Gastrocnemius medialis (tissue), 4 donors: ENCODE measurements around the gene PNMA8C. TPM values are rescaled to one million over a fixed set of nuclear protein-coding genes. Genes with fewer than 3 reads are reported as not detected.

Experiments
- ATAC-seq, 2 donors: fragments of 150-250 bp; one replicate each; pipeline ENCODE4 v1.9.1; 2016
- DNase-seq, 2 donors: peaks; one replicate each; pipeline ENCODE4 v3.0.0-alpha.2; 2019
- H3K27ac ChIP-seq, 4 donors: fragments of 200-600 bp; sonication (generic); 1 replicate in 1 of 4; 2 replicates in 3 of 4; pipeline ENCODE4 v1.5.1; 2016 to 2018; ENCODE audit warnings: mild to moderate bottlenecking in 2 of 4, moderate library complexity in 1 of 4
- H3K27me3 ChIP-seq, 3 donors: fragments of 200-600 bp; sonication (generic) in 2 of 3; 1 replicate in 1 of 3; 2 replicates in 2 of 3; pipeline versions ENCODE4 v1.5.1 to v1.6.0; 2016 to 2019; ENCODE audit warnings: mild to moderate bottlenecking in 1 of 3, moderate library complexity in 1 of 3
- H3K36me3 ChIP-seq, 2 donors: fragments of 200-600 bp; sonication (generic) in 1 of 2; one replicate each; pipeline ENCODE4 v1.5.1; 2017 to 2018
- H3K4me1 ChIP-seq, 2 donors: fragments of 200-600 bp; sonication (generic) in 1 of 2; one replicate each; pipeline ENCODE4 v1.5.1; 2016 to 2017; ENCODE audit warnings: mild to moderate bottlenecking in 2 of 2
- H3K4me3 ChIP-seq, 4 donors: fragments of 200-600 bp; sonication (generic) in 3 of 4; 1 replicate in 1 of 4; 2 replicates in 3 of 4; pipeline ENCODE4 v1.5.1; 2016 to 2019; ENCODE audit warnings: mild to moderate bottlenecking in 2 of 4
- H3K9me3 ChIP-seq, 3 donors: fragments of 200-600 bp; sonication (generic) in 2 of 3; 1 replicate in 1 of 3; 2 replicates in 2 of 3; pipeline ENCODE4 v1.5.1; 2016 to 2019
- CTCF ChIP-seq, 5 experiments: fragments of 450-650 bp in 3 of 5; fragments of 200-600 bp in 2 of 5; sonication (generic) in 2 of 5; IDR thresholded peaks in 4 of 5; conservative IDR thresholded peaks in 1 of 5; 1 replicate in 4 of 5; 2 replicates in 1 of 5; pipeline ENCODE4 v1.5.1; 2016 to 2019; ENCODE audit warnings: antibody characterized with exemption in 5 of 5, mild to moderate bottlenecking in 3 of 5, moderate library complexity in 3 of 5
- POLR2A ChIP-seq, 2 donors: fragments of 450-650 bp; IDR thresholded peaks; one replicate each; pipeline ENCODE4 v1.6.1; 2017; ENCODE audit warnings: antibody characterized with exemption in 2 of 2, mild to moderate bottlenecking in 2 of 2, moderate library complexity in 2 of 2
- in situ Hi-C, 4 donors: fragments of 200-750 bp; cut with MboI; loops; one replicate each; pipeline versions ENCODE4 v1.15.0 to v1.8.0; 2017; ENCODE audit warnings: low sequenced_read_pairs in 4 of 4
- intact Hi-C: fragments of 100-400 bp; cut with DNase I; formaldehyde crosslinking; loops from one replicate; pipeline ENCODE4 v1.15.1; 2023; ENCODE audit warnings: low total_unique reads
- total RNA-seq, 4 donors: library from RNA; depleted of rRNA; stranded (reverse); fragments of >200 nt; gene quantifications; one replicate each; pipeline versions ENCODE4 v1.1.0 to v1.2.3, GENCODE V29; 2016

The PNMA8C gene
- total RNA-seq, 4 donors from 2014 or later: not detected

- no peak overlapping the region for H3K27ac ChIP-seq
- no peaks in the 10 kb centered on the region for H3K4me1 ChIP-seq
- peaks cover 0 to 34% of the 10 kb centered on the region in 2 donors for H3K36me3 ChIP-seq
- no peak overlapping the region for H3K4me3 ChIP-seq
- H3K27me3 ChIP-seq: no peaks in the 10 kb centered on the region
- intact Hi-C loops: loop anchor here (2.0 kb wide), 1 partner anchor 93 kb away; no protein-coding TSS in a partner anchor
- no peak for ATAC-seq
- DNase-seq: no peak
- in situ Hi-C loops: loop anchor here in 1 of 4 donors (10.0 kb wide), 1 partner anchor 121 kb away; no protein-coding TSS in a partner anchor
- no peak for TF ChIP-seq CTCF (IDR thresholded peaks at IDR 0.05 in 4 of 5, conservative IDR thresholded peaks at IDR 0.05 in 1 of 5)
- no peak for TF ChIP-seq POLR2A (IDR thresholded peaks at IDR 0.05)
- no peaks in the 10 kb centered on the region for H3K9me3 ChIP-seq
These were observed 35.0 kb downstream of the PNMA8C start for GRCh38 chr19:46393456-46394401.

GRCh38 chr19:46392837-46393236 is 35.9 kb downstream of the PNMA8C start:
- H3K27ac ChIP-seq: no peak overlapping the region
- H3K4me1 ChIP-seq: no peaks in the 10 kb centered on the region
- DNase-seq (no peak), ATAC-seq (no peak)
- H3K9me3 ChIP-seq: no peaks in the 10 kb centered on the region
- H3K36me3 ChIP-seq: peaks cover 0 to 43% of the 10 kb centered on the region in 2 donors
- no peaks in the 10 kb centered on the region for H3K27me3 ChIP-seq
- no peak overlapping the region for H3K4me3 ChIP-seq
- intact Hi-C loops: no loop called here
- TF ChIP-seq CTCF (IDR thresholded peaks at IDR 0.05 in 4 of 5, conservative IDR thresholded peaks at IDR 0.05 in 1 of 5) (no peak), POLR2A (IDR thresholded peaks at IDR 0.05) (no peak)
- in situ Hi-C loops: loop anchor here in 1 of 4 donors (10.0 kb wide), 1 partner anchor 122 kb away; no protein-coding TSS in a partner anchor

GRCh38 chr19:46392252-46392801 is 36.4 kb downstream of the PNMA8C start:
- no peaks in the 10 kb centered on the region for H3K27me3 ChIP-seq
- intact Hi-C loops: no loop called here
- TF ChIP-seq POLR2A (IDR thresholded peaks at IDR 0.05): no peak
- no peak for TF ChIP-seq CTCF (IDR thresholded peaks at IDR 0.05 in 4 of 5, conservative IDR thresholded peaks at IDR 0.05 in 1 of 5)
- DNase-seq (no peak), ATAC-seq (no peak)
- H3K36me3 ChIP-seq: peaks cover 0 to 48% of the 10 kb centered on the region in 2 donors
- H3K4me3 ChIP-seq: no peak overlapping the region
- H3K4me1 ChIP-seq: no peaks in the 10 kb centered on the region
- no peaks in the 10 kb centered on the region for H3K9me3 ChIP-seq
- no peak overlapping the region for H3K27ac ChIP-seq
- in situ Hi-C loops: loop anchor here in 1 of 4 donors (10.0 kb wide), 1 partner anchor 122 kb away; no protein-coding TSS in a partner anchor

- no peak overlapping the region for H3K27ac ChIP-seq
- no peaks in the 10 kb centered on the region for H3K4me1 ChIP-seq
- no peak overlapping the region for H3K4me3 ChIP-seq
- no peak for DNase-seq
- peaks cover 0 to 54% of the 10 kb centered on the region in 2 donors for H3K36me3 ChIP-seq
- TF ChIP-seq CTCF (IDR thresholded peaks at IDR 0.05 in 4 of 5, conservative IDR thresholded peaks at IDR 0.05 in 1 of 5) (no peak), POLR2A (IDR thresholded peaks at IDR 0.05) (no peak)
- ATAC-seq: no peak
- no peaks in the 10 kb centered on the region for H3K9me3 ChIP-seq
- H3K27me3 ChIP-seq: no peaks in the 10 kb centered on the region
- in situ Hi-C loops (loop anchor here in 1 of 4 donors (10.0 kb wide), 1 partner anchor 123 kb away; no protein-coding TSS in a partner anchor), intact Hi-C loops (no loop called here)
These were observed 37.2 kb downstream of the PNMA8C start for GRCh38 chr19:46391296-46392251.
